Smooth muscle cell (in vitro differentiated cells): Measurements from ENCODE around the gene SP140. TPM values are rescaled to one million over a fixed set of nuclear protein-coding genes. Genes with fewer than 3 reads are reported as not detected.

ENCODE experiments used
- DNase-seq: peaks from one replicate; lab custom pipeline; 2025; ENCODE audit not compliant: unreplicated experiment; lab: John Stamatoyannopoulos, UW
- H2AFZ ChIP-seq: fragments of 200-600 bp; sonication (generic); 2 replicates; pipeline ENCODE4 v1.6.0; 2016; ENCODE audit warnings: antibody characterized with exemption, low read depth, mild to moderate bottlenecking
- H3F3A ChIP-seq: fragments of 200-600 bp; sonication (generic); 2 replicates; pipeline ENCODE4 v1.6.0; 2017; ENCODE audit warnings: antibody characterized with exemption, low read depth
- H3K27ac ChIP-seq: fragments of 200-600 bp; sonication (generic); 2 replicates; pipeline ENCODE4 v1.5.1; 2016; ENCODE audit warnings: low read depth, mild to moderate bottlenecking
- H3K27me3 ChIP-seq: fragments of 200-600 bp; sonication (generic); 2 replicates; pipeline ENCODE4 v1.6.1; 2016; ENCODE audit warnings: low read depth, mild to moderate bottlenecking
- H3K36me3 ChIP-seq: fragments of 200-600 bp; sonication (generic); 2 replicates; pipeline ENCODE4 v1.5.1; 2016; ENCODE audit warnings: low read depth
- H3K4me1 ChIP-seq: fragments of 200-600 bp; sonication (generic); 2 replicates; pipeline ENCODE4 v1.5.1; 2016; ENCODE audit warnings: low read depth
- H3K4me2 ChIP-seq: fragments of 200-600 bp; sonication (generic); 2 replicates; pipeline ENCODE4 v1.6.0; 2016; ENCODE audit warnings: mild to moderate bottlenecking
- H3K4me3 ChIP-seq: fragments of 200-600 bp; sonication (generic); 2 replicates; pipeline ENCODE4 v1.5.1; 2016; ENCODE audit warnings: mild to moderate bottlenecking
- H3K79me2 ChIP-seq: fragments of 200-600 bp; sonication (generic); 2 replicates; pipeline ENCODE4 v1.6.0; 2016; ENCODE audit warnings: low read depth, mild to moderate bottlenecking
- H3K9ac ChIP-seq: fragments of 200-600 bp; sonication (generic); 2 replicates; pipeline ENCODE4 v1.6.0; 2016; ENCODE audit warnings: low read depth
- H3K9me3 ChIP-seq: fragments of 200-600 bp; sonication (generic); replicated peaks from 2 replicates; pipeline ENCODE4 v1.5.1; 2016; ENCODE audit warnings: low read depth
- H4K20me1 ChIP-seq: fragments of 200-600 bp; sonication (generic); 2 replicates; pipeline ENCODE4 v1.6.0; 2016; ENCODE audit warnings: low read depth
- CTCF ChIP-seq: fragments of 200-600 bp; sonication (generic); IDR thresholded peaks from 2 replicates; pipeline ENCODE4 v1.5.1; 2017; ENCODE audit warnings: borderline replicate concordance, mild to moderate bottlenecking, antibody characterized with exemption; ENCODE audit not compliant: insufficient read depth, poor library complexity, severe bottlenecking
- WGBS: methylation state at CpG from one replicate; pipeline ENCODE4 v1.1.7; 2016; ENCODE audit warnings: low lambda C conversion rate; 5-methylcytosine and 5-hydroxymethylcytosine counted together
- polyA plus RNA-seq: library from polyadenylated mRNA; unstranded; fragments of >200 nt; fragmentation: Nextera tagmentation; extraction: Ambion mirVana; gene quantifications from 2 replicates; pipeline ENCODE4 v1.2.1, GENCODE V29; 2016
- total RNA-seq: library from RNA; depleted of rRNA; stranded (reverse); fragments of >200 nt; gene quantifications from 2 replicates; pipeline ENCODE4 v1.2.3, GENCODE V29; 2014

SP140 gene
- total and polyA plus RNA-seq, 2 experiments from 2014 or later = 0.04 TPM; not detected in 1

- Histone ChIP-seq H3K27ac (no peak overlapping the region), H3K9me3 (no peaks in the 10 kb centered on the region), H3K79me2 (no peaks in the 10 kb centered on the region), H3K36me3 (no peaks in the 10 kb centered on the region), H3K27me3 (no peaks in the 10 kb centered on the region), H4K20me1 (no peaks in the 10 kb centered on the region), H2AFZ (no peak overlapping the region), H3K4me2 (no peak overlapping the region), H3K4me1 (no peaks in the 10 kb centered on the region), H3K4me3 (no peak overlapping the region), H3F3A (no peaks in the 10 kb centered on the region), H3K9ac (no peak overlapping the region)
- DNase-seq = no peak
- TF ChIP-seq CTCF = no peak
Measured at GRCh38 chr2:230296917-230297316, 71.4 kb downstream of the SP140 start.

- no peaks in the 10 kb centered on the region for H3K79me2 ChIP-seq
- DNase-seq = no peak
Measured at GRCh38 chr2:230299618-230300017, 74.1 kb downstream of the SP140 start.

GRCh38 chr2:230305416-230306275 lies 80.1 kb downstream of the SP140 start:
- H3K27ac ChIP-seq = no peak overlapping the region
- H3K79me2 ChIP-seq = no peaks in the 10 kb centered on the region
- no peaks in the 10 kb centered on the region for H3K27me3 ChIP-seq
- no peak overlapping the region for H2AFZ ChIP-seq
- no peaks in the 10 kb centered on the region for H3K36me3 ChIP-seq
- no peaks in the 10 kb centered on the region for H3F3A ChIP-seq
- H3K4me1 ChIP-seq = no peaks in the 10 kb centered on the region
- no peaks in the 10 kb centered on the region for H3K9me3 ChIP-seq
- no peaks in the 10 kb centered on the region for H4K20me1 ChIP-seq
- DNase-seq = no peak
- WGBS = 88% methylated on average over 15 of the region's 23 CpGs
- TF ChIP-seq CTCF = no peak
- no peak overlapping the region for H3K4me3 ChIP-seq
- no peak overlapping the region for H3K9ac ChIP-seq
- no peak overlapping the region for H3K4me2 ChIP-seq

More at GRCh38 chr2:230299618-230300017, 74.1 kb downstream of the SP140 start:
- no peak overlapping the region for H3K4me2 ChIP-seq
- no peak for TF ChIP-seq CTCF
- 81% methylated on average over 2 of the region's 2 CpGs for WGBS
- H3K27ac ChIP-seq = no peak overlapping the region
- H3K9me3 ChIP-seq = no peaks in the 10 kb centered on the region
- H3F3A ChIP-seq = no peaks in the 10 kb centered on the region
- no peaks in the 10 kb centered on the region for H3K36me3 ChIP-seq
- no peak overlapping the region for H2AFZ ChIP-seq
- H3K9ac ChIP-seq = no peak overlapping the region
- no peaks in the 10 kb centered on the region for H3K27me3 ChIP-seq
- H4K20me1 ChIP-seq = no peaks in the 10 kb centered on the region
- H3K4me1 ChIP-seq = no peaks in the 10 kb centered on the region
- H3K4me3 ChIP-seq = no peak overlapping the region

- Histone ChIP-seq H3K9me3 (no peaks in the 10 kb centered on the region), H3F3A (no peaks in the 10 kb centered on the region), H4K20me1 (no peaks in the 10 kb centered on the region), H3K4me2 (no peak overlapping the region), H3K9ac (no peak overlapping the region), H3K36me3 (no peaks in the 10 kb centered on the region), H3K79me2 (no peaks in the 10 kb centered on the region), H3K4me3 (no peak overlapping the region), H2AFZ (no peak overlapping the region), H3K27ac (no peak overlapping the region), H3K27me3 (no peaks in the 10 kb centered on the region), H3K4me1 (no peaks in the 10 kb centered on the region)
- no peak for TF ChIP-seq CTCF
- no peak for DNase-seq
- 75% methylated on average over 2 of the region's 2 CpGs for WGBS
Measured at GRCh38 chr2:230306474-230306873, 80.9 kb downstream of the SP140 start.
